ENCODE results near the gene LBHD2.

The LBHD2 gene

DNA sequence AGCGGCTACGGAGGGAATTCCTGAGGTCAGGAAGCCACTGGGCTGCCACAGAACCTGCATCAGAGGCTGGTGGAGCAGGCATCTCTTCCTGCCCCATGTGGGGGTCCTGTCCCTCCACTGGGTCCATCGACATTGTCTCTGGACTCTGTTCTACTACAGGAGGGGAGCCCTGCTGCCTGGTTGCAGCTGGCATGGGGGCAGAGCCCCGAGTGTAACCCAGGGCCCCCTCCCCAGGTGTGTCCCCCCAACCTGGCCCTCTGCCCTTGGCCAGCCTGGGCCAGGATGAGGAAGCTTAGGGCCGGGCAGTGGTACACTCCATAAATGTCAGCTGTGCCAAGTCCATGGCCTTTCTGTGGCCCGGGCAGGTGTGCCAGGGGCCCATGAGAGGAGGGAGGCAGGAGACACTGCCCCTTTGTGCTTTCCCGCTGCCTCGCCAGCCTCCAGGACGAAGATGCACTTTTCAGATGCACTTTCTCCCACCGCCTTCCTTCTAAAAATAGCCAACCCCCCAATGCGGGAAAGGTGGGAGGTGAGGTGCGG is 6.5 kb downstream of the LBHD2 start:
- no peak for DNase-seq (ENCODE audit: low read depth, low spot score)

DNA sequence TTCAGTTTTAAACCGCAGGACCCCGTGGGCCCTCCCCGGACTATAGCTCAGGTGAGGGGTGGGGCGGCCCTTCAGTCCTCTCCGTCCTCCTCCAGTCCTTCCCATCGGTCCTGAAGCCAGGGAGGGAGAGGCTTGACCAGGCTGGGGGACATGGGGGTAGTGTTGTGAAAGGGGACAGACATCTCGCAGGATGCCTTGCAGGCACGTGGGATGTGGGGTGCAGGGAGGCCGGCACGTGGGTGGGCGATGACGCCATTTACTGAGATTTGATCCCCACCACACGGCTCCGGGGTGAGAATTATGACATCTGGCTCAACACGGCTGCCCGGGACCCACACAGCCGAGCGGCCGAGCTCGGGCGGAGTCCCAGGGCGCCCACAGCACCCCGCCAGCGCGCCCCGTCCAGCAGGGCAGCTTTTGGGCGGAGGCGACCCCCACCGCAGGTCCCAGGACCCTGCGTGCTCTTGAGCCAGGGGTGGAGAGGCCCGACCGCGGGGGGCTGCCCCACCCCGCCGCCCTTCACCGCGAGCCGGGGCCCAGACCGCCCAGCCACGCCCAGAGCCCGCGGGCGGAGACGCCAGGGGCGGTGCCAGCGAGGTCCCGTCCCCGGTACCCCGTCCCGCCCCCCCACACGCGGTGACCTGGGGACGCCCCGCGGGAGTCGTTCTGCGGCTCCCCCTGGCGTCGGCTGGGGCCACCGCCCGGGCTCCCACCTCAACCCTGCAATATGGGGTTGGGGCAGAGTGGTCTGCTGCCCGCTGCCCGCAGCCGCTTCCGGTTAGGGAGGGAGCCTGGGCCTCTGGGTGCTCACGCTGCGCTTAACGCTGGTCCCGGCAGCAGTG is 7.3 kb downstream of the LBHD2 start:
- DNase-seq (ENCODE audit: low read depth, low spot score): peak; percentile 69

DNA sequence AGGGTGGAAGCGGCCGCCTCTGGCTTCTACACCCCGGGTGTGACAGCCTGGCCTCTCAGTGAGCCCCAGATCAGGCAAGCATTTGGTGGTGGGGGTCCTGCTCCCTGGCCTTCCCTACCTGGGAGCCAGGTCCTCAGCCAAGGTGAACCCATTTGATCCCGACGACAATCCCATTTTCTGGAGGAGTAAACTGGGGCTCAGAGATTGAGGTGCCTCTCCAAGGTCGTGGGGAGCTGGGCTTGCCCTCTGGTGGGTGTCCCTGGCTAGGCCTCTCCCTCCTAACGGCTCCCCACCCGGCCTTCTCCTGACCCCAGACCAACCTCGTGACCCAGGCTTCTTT is 7.8 kb downstream of the LBHD2 start:
- no peak for DNase-seq (ENCODE audit: low read depth, low spot score)

DNA sequence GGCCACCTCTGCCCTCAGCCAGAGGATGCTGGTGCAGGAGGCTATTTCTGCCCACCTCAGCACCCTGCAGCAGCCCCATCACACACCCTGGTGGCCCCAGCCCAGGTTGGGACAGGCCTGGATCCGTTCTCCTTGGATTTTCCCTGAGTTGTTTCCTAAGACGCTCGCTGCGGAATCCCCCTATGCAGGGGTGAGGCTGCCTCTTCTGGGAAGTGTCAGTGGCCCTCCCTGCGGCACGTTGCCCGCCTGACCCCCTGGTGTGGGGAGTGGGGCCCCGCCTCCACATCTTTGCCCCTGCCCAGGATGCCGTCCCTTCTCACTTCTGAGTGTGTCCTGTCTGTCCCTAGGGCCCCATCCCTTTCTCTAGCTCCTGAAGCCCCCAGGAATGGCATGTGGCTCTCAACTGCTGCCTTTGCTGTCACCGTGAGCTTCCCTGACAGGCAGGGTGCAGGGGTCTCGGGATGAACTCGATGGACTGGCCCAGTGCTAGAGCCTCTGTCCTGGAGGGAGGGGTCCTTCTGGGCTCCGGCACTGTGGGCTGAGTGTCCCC is 9.9 kb downstream of the LBHD2 start:
- DNase-seq (ENCODE audit: low read depth, low spot score): no peak

DNA sequence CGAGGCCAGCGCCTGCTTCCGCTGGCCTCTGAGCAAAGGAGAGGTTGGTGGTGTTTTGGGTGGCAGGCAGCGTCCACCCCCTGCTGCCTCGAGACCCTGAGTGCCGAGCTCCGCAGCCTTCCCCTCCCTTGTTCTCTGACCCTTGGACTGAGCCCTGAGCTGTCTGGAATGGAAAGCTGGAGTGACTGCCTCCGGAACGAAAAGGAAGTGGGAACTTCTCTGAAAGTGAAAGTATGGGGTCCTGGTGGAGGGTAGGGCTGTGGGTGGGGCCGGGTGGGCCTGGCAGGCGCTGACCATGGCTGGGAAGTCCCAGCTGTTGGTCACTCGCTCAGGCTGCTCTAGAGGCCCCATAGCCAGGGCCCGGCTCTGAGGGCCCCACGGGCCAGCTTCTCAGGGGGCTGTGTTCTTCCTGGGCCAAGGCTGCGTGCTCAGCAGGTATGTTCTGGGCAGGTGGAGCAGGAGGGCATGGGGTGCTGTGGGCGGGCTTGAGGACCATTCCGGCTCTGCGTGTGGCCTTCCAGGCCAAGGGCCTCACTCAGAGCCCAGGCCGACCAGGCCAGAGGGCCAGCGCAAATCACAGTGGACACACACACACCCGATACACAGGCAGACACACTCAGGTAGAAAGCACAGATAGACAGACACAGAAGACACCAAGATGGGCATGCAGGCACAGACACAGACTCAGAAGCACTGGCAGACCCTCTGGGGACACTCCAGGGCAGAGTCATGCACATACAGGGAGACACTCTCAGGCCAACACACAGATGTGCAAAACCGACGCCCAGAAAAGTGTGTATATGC is 10.6 kb downstream of the LBHD2 start, which contains the start of gene EXOC3L4:
Gene EXOC3L4, plus strand, starts transcription at position 320 of the 804 bp plus-strand sequence. CDS start 5,495 bp downstream, outside the sequence.
- DNase-seq (ENCODE audit: low read depth, low spot score): no peak

DNA sequence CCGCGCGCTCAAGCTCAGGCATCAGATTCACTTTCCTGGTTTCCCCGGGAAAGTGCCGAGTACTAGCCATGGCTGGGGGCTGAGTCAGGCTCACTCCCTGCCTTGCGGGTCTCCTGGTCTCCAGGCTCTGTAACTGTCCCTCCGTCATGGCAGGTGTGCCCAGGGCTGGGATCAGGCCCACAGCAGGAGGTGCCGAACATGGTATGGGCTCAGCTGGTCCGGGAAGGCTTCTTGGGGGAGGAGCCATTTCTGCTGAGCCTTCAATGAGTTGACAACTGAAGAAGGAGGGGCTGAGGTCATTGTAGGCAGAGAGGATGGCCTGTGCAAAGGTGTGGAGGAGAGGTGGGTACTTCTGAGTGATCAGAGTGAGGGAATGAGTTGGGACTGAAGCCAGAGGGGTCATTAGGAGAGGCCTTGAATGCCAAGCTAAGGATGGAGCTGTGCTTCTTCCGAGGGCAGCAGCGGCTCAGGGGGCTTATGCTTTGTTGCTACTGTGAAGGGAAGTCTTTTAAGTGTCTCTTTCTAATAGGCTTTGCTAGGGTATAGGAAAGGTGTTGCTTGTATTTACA is 11.3 kb downstream of the LBHD2 start:
- no peak for DNase-seq (ENCODE audit: low read depth, low spot score)

DNA sequence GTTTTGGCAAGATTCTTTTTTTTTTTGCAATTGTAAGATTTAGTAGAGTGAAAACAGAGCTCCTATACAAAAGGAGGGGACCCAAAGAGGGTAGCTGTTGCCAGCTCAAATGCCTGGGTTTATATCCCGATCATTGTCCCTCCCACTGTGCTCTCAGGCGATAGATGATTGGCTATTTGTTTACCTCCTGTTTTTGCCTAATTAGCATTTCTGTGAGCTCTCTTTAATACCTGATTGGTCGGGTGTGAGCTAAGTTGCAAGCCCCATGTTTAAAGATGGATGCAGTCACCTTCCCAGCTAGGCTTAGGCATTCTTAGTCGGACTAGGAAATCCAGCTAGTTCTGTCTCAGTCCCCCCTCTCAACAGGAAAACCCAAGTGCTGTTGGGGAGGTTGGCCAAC is 12.4 kb downstream of the LBHD2 start:
- DNase-seq (ENCODE audit: low read depth, low spot score): no peak

DNA sequence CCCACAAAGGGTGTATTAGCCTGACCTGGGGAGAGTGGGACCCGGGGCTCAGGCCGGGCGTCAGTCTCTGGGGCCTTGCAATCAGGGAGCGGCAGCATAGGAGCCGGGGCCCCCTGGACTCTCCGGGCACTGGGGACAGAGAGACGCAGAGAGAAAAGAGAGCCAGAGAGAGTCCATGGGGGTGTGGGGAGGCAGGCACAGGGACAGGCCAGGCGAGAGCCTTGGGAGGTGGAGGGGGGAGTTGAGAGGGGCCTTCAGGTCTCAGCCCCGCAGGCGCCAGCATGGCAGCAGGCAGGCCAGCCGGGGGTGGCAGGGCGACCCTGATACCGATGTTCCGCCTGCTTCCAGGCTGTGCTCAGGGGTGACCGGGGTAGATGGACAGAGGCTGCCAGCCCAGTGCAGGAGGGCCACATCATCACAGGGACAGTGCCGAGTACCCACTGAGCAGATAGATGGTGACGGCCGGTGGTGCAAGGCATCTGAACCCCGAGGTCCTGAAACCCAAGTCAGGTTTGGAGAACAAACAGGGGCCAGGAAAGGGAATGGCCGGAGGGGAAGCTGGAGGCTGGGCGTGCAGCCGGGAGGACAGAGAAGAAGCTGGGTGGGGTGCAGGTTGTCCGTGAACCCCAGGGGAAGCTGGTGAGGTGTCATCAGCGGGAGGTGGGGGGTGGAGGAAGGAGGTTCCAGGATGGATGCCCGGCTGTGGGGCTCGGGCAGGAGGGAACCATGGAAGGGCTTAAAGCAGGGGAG is 13.4 kb downstream of the LBHD2 start:
- DNase-seq (ENCODE audit: low read depth, low spot score): no peak

DNA sequence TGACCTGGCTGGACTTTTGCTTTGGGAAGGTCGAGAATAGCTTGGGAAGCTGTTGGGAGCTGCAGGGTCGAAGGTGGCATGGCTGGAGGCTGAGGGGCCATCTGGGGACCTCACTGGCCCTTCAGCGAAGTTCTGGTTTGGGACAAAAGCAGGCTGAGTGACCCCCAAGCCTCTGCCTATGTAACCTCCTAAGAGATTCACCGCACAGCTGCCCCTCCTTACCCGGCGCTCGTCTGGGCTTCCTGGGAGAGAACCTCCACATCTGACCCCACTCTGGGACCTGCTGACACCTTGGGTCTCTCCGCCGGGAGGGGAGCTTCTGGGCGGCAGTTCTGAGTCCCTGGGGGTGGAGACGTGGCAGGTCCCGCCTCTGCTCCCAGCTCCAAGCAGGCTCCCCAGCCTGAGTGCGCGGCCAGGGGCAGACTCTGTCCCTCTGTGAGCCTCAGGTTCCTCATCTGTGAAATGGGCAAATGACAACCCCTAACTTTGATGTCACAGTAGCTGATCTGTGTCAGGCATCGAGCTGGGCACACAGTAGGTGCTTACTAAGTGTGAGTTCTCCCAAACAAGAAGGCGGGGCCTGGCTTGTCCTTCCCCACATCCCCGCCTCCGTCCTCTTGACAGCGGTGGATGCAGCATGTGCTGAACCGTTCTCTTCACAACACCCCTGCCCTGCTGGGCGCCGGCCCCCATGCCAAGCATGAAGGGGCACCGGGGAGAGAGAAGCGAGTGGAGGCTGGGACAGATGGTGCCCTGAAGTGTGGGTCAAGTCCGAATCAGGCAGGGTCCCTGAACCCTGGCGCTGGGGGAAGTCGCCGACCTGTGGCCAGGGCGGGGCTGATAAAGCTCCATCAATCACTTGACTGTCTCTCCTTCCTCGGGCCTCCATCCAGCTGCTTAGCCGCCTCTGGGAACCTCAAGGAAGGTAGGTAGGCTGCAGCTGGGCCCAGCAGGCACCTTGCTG is 14.3 kb downstream of the LBHD2 start:
- no peak for DNase-seq (ENCODE audit: low read depth, low spot score)

DNA sequence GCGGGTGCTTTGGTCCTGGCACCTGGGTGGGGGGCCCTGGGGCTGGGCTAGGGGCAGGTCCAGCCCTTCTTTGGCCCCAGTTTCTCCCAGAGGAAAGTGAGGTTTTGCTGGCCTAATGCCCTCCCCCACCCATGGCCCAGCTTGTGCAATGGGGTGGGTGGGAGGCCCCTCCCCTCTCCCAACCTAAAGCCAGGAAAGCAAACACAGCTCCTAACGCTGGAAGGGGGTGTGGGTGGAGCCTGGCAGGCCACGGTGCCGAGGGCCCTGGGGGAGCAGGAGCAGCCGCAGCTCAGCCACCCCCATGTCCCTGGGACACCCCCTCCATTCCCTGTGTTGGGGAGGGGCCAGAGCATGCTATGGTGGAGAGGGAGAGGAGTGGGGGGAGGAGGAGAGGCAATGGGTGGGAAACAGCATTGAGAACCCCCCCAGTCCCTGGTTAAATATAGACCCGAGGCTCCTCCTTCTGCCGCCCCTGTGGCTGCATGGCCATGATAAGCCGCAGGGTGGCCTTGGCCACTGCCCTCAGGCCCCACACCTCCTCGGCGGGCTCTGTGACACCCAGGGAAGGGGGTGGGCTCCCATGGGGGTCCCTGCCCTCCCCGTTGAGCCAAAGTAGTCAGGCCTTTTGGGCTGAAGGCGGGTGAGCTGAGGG is 15.2 kb downstream of the LBHD2 start:
- no peak for DNase-seq (ENCODE audit: low read depth, low spot score)

DNA sequence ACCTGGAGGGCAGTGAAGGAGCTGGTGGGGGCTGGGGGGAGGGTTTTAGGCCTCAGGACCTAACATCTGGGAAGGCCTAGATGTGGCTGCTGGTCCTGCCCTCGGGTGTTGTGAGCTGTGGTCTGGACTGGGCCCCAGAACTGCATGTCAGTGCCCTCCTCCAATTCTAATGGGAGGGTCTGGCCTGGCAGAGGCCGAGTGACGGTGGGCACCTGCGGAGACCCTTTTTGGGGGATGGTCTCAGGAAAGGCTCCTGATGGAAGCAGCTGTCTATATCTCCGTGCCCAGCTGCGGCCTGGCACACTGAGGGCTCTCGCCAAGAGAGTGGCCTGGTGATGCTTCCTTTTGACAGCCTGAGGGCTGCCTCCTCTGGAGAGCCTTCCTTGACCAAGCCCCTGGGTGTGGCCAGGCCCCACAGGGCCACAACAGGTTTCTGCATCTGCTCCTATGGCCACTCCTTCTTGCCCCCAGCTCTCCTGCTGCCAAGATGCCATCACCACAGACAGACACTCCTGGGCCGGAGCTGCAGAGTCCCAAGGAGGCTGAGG is 15.8 kb downstream of the LBHD2 start:
- no peak for DNase-seq (ENCODE audit: low read depth, low spot score)

DNA sequence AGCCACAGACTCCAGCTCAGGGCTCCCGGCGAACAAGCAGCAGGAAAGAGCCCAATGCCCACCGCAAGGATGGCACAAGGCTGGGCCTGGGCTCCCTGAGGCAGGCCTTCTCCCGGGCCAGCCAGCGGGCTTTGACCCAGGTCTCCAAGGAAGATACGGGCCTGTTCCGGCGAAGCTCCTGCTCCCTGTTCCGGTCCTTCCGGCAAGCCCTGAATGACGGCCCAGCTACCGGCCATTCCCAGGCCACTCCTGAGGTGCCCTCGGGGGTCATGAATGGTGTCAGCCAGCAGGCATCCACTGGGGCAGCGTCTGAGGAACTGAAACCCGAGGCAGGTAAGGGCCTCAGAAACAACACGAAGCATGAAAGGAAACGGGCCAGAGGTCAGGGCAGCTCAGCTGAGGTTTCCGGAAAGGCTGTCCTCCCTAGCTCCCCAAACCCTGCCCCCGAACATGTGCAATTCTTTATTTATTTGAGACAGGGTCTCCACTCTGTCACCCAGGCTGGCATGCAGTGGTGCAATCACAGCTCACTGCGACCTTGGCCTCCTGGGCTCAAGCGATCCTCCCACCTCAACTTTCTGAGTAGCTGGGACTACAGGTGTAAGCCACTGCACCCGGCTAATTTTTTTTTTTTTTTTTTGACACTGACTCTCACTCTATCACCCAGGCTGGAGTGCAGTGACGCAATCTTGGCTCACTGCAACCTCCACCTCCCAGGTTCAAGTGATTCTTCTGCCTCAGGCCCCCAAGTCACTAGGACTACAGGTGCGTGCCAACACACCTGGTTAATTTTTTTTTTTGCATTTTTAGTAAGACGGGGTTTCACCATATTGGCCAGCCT is 16.5 kb downstream of the LBHD2 start:
- no peak for DNase-seq (ENCODE audit: low read depth, low spot score)

DNA sequence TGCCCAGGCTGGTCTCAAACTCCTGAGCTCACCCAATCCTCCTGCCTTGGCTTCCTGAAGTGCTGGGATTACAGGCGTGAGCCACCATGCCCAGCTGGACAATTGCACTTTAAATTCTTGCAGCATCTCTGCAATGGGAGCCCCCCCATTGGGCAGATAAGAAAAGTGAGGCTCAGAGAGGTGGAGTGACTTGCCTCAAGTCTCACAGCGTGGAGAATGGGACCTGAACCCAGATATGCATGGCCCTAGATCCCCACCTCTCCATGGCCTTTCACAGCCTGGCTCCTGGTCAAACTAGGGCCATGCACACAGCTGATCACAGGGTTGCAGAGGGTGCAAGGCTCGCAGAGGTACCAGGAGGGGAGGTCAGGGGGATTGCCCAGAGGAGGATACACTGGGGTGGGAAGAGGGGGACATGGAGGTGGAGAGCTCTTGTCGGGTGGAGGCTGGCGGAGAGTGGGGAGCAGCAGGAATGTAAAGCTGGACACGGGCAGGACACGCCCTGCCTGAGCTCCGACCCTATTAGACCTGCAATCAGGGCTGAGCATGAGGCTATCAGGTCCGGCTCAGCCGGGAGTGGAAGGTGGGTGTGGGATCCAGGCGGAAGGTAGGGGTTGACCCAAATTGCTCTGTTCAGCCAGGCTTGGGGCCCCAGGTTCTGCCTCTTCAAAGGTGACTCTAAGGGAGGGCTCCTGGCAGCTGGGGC is 17.4 kb downstream of the LBHD2 start:
- DNase-seq (ENCODE audit: low read depth, low spot score): no peak

DNA sequence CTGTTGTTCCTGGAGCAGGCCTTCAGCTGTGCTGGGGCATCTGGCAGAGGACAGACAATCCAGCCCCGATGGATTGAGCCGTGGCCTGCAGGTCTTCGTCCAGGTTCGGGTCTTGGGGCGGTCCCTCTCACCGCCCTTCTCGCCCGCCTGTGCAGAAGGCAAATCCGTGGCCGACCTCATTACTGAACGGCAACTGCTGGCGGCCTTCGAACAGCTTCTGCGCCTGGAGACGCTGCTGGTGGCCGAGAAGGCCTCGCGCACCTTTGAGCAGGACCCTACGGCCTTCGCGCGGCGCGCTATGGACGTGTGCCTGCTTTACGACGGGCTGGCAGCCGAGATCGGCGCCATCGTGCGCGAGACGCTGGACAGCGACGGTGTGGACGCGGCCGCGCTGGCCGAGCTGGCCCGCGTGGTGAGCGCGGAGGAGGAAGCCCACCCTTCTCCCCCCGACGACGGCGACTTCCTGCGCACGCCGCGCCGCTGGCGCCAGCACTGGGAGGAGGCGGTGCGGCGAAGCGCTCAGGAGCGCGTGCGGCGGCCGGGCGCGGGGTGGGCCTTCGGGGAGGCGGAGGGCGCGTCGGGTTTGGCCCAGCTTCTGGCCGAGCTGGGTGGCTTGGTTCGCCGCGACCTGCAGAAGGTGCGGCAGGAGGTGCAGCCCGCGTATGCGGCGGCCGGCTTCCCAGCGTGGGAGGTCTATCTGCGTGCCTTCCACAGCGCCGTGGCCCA is 18.1 kb downstream of the LBHD2 start:
- DNase-seq (ENCODE audit: low read depth, low spot score): no peak

DNA sequence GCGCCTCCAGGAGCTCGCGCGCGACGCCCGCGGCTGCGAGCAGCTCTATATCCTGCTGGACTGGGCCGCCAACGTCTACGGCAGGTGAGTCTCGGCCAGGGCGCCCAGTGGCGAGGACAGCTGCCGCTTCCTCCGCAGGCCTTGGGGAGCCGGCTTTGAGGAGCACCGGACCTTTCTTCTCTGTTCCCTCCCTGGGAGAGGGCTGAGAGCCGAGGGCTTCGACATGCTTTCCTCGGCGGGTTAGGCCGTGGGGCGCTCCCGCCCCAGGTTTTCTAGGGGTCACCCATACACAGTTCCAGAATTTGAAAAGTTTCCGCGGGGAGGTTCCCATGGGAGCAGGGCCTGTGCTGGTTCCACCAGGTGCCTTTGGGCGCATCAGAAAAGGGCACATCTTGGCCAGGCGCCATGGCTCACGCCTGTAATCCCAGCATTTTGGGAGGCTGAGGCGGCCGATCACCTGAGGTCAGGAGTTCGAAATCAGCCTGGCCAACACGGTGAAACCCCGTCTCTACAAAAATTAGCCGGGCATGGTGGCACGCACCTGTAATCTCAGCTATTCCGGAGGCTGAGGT is 18.8 kb downstream of the LBHD2 start:
- no peak for DNase-seq (ENCODE audit: low read depth, low spot score)

DNA sequence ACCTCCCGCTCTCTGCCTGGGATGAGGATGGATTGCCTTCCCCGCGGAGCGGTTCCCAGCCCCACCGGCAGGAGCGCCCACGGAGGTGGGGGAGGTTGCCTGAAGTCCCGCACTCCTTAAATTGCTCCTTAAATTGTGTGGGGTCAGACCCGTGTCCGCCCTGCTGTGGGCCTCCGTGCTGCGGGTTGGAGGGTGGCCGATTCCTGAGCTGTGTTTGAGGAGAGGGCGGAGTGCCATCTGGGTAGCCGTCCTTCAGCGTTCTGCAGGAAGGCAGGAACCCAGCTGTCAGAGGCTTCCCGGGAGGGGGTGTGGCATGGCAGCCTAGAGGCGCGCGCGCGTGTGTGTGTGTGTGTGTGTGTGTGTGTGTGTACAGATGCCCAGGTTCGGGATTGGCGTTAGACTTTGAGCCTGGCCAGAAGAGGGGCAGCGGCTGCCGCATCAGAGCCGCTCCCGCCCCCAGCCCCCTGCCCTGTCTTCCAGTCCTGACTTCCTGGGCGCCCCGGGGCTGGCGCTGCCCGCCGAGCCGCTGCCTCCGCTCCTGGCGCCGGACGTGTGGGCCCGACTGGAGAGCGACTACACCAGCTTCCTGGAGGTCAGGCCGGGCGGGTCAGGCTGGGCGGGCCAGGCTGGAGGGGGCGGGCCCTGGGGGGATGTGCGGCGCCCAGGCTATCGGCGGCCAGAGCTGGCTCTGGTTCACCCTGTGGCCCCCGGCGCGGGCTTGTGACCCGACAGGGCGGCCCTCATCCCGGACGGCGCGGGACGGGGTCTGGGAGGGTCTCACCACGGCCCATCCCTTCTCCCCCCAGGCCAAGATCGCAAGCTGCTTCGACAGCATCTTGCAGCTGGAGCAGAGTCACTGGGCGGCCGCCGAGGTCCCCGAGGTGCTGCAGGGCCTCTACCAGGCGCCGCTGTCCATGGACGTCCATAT is 19.7 kb downstream of the LBHD2 start:
- DNase-seq (ENCODE audit: low read depth, low spot score): no peak

Measured in activated naive CD8-positive, alpha-beta T cell treated with anti-CD3 and anti-CD28 coated beads, Interleukin-2, amount 50 U/mL, for 16 hours (primary cell).